Measurements from ENCODE around the gene CNIH2. TPM values are rescaled to one million over a fixed set of nuclear protein-coding genes. Genes with fewer than 3 reads are reported as not detected.
"Not testable (repeated sequence)": the region's sequence is repeated elsewhere in the genome, so short reads cannot be mapped to it uniquely, and the experiment has no call there.

CNIH2 gene
- total RNA-seq, 1 experiment from 2014 or later, result 12.9 TPM

- TF ChIP-seq NR1H2 (CRISPR knock-in tag; IDR thresholded peaks at IDR 0.05) (no peak), MXD4 (CRISPR knock-in tag; IDR thresholded peaks at IDR 0.05; ENCODE audit: borderline replicate concordance) (no peak), CDX4 (CRISPR knock-in tag; IDR thresholded peaks at IDR 0.05; ENCODE audit: borderline replicate concordance) (no peak)
Observed at GRCh38 chr11:66310324-66310723, 32.3 kb downstream of the CNIH2 start (continued).

- DNase-seq (ENCODE audit: low spot score); H3K27me3 Mint-ChIP-seq (ENCODE audit: low read depth); H3K27ac Mint-ChIP-seq; ATAC-seq; H3K9me3 Mint-ChIP-seq; H3K36me3 Mint-ChIP-seq: not testable (repeated sequence)
- Mint-ChIP-seq H3K4me3 (peak overlapping the region; percentile 20; the same call in 1 of the 2 replicates), H3K4me1 (peaks cover 13% of the 10 kb centered on the region)
- CTCF ChIA-PET, result interaction anchor here (0.6 to 5.8 kb wide), 37 partner anchors 11 to 711 kb away, joined by 3 to 319 read pairs (median 8); partner anchors contain the start of genes B4GAT1, MRPL11, RAB1B and RIN1
- POLR2A ChIA-PET, result interaction anchor here (0.7 to 2.8 kb wide), 7 partner anchors 11 to 110 kb away, joined by 3 to 14 read pairs (median 3); partner anchors contain the start of genes RIN1 and YIF1A
Observed at GRCh38 chr11:66310803-66311440, 32.9 kb downstream of the CNIH2 start.

DNA sequence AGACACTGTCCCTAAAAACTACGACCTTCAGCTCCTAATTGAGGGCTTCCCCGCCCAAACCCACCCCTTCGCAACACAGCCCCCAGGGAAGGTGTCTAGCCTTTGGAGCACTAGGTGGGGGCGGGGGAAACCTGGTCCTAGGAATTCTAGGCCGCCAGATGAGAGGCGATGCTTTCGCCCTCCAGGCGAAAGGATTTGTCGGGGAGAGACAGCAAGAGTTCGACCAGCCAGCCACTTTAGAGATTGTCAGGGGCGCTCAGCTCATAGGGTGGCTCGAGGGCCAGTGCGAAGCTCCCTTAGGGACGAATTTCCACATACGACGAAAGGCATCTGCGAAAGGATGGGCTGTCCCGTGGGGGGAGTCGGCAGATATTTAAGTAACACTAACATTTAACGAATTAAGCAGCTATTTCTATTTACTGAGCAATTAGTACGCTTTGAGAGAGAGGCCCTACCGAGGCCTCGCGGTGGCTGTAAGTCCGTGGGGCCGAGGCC is 33.5 kb downstream of the CNIH2 start:
- TF ChIP-seq, protein P1, sequence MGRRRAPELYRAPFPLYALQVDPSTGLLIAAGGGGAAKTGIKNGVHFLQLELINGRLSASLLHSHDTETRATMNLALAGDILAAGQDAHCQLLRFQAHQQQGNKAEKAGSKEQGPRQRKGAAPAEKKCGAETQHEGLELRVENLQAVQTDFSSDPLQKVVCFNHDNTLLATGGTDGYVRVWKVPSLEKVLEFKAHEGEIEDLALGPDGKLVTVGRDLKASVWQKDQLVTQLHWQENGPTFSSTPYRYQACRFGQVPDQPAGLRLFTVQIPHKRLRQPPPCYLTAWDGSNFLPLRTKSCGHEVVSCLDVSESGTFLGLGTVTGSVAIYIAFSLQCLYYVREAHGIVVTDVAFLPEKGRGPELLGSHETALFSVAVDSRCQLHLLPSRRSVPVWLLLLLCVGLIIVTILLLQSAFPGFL (CRISPR knock-in tag; IDR thresholded peaks at IDR 0.05; ENCODE audit: borderline replicate concordance), result no peak
- TF ChIP-seq FOXK1 (CRISPR knock-in tag; IDR thresholded peaks at IDR 0.05) (no peak), HMGXB4 (CRISPR knock-in tag; IDR thresholded peaks at IDR 0.05) (no peak), JAZF1 (CRISPR knock-in tag; IDR thresholded peaks at IDR 0.05) (no peak), GTF2I (CRISPR knock-in tag; conservative IDR thresholded peaks at IDR 0.05) (no peak), CBFB (CRISPR knock-in tag; IDR thresholded peaks at IDR 0.05; ENCODE audit: low read depth) (no peak), SMAD3 (CRISPR knock-in tag; IDR thresholded peaks at IDR 0.05; ENCODE audit: borderline replicate concordance) (no peak), CREM (CRISPR knock-in tag; IDR thresholded peaks at IDR 0.05) (no peak), TEAD1 (CRISPR knock-in tag; IDR thresholded peaks at IDR 0.05) (no peak), HMGA2 (CRISPR knock-in tag; IDR thresholded peaks at IDR 0.05) (no peak), OVOL2 (CRISPR knock-in tag; IDR thresholded peaks at IDR 0.05; ENCODE audit: borderline replicate concordance) (no peak)
- TF ChIP-seq, protein P2, sequence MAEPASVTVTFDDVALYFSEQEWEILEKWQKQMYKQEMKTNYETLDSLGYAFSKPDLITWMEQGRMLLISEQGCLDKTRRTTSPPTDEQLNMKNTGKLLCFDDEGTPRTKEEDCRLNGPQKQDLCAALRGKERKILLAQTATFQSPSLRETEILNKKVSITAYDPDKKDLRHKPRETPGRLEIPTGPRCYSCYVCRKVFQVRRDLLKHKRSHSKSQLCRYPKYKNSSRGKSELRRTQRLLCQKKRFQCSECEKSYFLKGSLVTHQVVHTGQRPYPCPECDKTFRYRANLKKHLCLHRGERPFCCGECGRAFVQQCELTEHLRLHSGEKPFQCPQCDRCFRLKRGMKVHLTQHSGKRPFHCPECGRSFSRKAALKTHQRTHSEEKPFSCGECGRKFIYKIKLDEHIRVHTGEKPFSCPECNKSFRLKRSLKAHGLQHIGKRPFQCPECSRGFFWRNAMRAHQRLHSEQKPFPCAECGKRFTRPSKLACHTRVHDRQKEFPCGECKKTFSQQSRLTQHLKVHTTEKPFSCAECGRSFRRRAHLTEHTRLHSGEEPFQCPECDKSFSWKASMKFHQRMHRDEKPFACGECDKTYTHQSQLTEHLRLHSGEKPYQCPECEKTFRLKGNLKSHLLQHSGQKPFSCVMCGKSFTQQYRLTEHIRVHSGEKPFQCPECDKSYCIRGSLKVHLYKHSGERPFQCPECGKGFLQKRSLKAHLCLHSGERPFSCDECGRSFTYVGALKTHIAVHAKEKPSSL (CRISPR knock-in tag; conservative IDR thresholded peaks at IDR 0.05), result no peak
- TF ChIP-seq, protein P3, sequence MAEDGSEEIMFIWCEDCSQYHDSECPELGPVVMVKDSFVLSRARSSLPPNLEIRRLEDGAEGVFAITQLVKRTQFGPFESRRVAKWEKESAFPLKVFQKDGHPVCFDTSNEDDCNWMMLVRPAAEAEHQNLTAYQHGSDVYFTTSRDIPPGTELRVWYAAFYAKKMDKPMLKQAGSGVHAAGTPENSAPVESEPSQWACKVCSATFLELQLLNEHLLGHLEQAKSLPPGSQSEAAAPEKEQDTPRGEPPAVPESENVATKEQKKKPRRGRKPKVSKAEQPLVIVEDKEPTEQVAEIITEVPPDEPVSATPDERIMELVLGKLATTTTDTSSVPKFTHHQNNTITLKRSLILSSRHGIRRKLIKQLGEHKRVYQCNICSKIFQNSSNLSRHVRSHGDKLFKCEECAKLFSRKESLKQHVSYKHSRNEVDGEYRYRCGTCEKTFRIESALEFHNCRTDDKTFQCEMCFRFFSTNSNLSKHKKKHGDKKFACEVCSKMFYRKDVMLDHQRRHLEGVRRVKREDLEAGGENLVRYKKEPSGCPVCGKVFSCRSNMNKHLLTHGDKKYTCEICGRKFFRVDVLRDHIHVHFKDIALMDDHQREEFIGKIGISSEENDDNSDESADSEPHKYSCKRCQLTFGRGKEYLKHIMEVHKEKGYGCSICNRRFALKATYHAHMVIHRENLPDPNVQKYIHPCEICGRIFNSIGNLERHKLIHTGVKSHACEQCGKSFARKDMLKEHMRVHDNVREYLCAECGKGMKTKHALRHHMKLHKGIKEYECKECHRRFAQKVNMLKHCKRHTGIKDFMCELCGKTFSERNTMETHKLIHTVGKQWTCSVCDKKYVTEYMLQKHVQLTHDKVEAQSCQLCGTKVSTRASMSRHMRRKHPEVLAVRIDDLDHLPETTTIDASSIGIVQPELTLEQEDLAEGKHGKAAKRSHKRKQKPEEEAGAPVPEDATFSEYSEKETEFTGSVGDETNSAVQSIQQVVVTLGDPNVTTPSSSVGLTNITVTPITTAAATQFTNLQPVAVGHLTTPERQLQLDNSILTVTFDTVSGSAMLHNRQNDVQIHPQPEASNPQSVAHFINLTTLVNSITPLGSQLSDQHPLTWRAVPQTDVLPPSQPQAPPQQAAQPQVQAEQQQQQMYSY (CRISPR knock-in tag; IDR thresholded peaks at IDR 0.05), result no peak
- H3K27me3 Mint-ChIP-seq (ENCODE audit: low read depth), result peaks cover 9% of the 10 kb centered on the region
- ATAC-seq (no peak), DNase-seq (ENCODE audit: low spot score) (no peak)
- H3K27ac Mint-ChIP-seq, result peak overlapping the region; percentile 99
- POLR2A ChIA-PET, result interaction anchor here (0.7 to 2.8 kb wide), 8 partner anchors 11 to 110 kb away, joined by 3 to 14 read pairs (median 5); partner anchors contain the start of genes RIN1 and YIF1A
- no peaks in the 10 kb centered on the region for H3K36me3 Mint-ChIP-seq
- peak overlapping the region; percentile 87 for H3K4me3 Mint-ChIP-seq
- no peaks in the 10 kb centered on the region for H3K9me3 Mint-ChIP-seq
- CTCF ChIA-PET, result interaction anchor here (0.6 to 5.8 kb wide), 35 partner anchors 11 to 710 kb away, joined by 3 to 319 read pairs (median 9); partner anchors contain the start of genes B4GAT1, MRPL11, RAB1B and RIN1
- peaks cover 13% of the 10 kb centered on the region for H3K4me1 Mint-ChIP-seq

Measured in WTC11 (cell line).